ENCODE measurements around the gene HOXD4.

HOXD4 gene

GRCh38 chr2:176172895-176173566 is 21.7 kb downstream of the HOXD4 start:
- no peak for DNase-seq

GRCh38 chr2:176173567-176174381 is 22.4 kb downstream of the HOXD4 start:
- DNase-seq, result no peak

GRCh38 chr2:176174382-176174823 is 23.1 kb downstream of the HOXD4 start:
- DNase-seq, result no peak

- DNase-seq, result no peak
These were observed 23.7 kb downstream of the HOXD4 start for GRCh38 chr2:176174824-176175708.

- DNase-seq, result no peak
These were observed 24.6 kb downstream of the HOXD4 start for GRCh38 chr2:176175709-176176607.

GRCh38 chr2:176177580-176178037 is 26.3 kb downstream of the HOXD4 start:
- no peak for DNase-seq

- DNase-seq, result no peak
These were observed 26.8 kb downstream of the HOXD4 start for GRCh38 chr2:176178038-176178756.

GRCh38 chr2:176178757-176179295 is 27.5 kb downstream of the HOXD4 start:
- DNase-seq, result no peak

- no peak for DNase-seq
These were observed 30.2 kb downstream of the HOXD4 start for GRCh38 chr2:176181551-176181950.

GRCh38 chr2:176182671-176183070 is 31.3 kb downstream of the HOXD4 start:
- no peak for DNase-seq

GRCh38 chr2:176184749-176185148 is 33.4 kb downstream of the HOXD4 start:
- no peak for DNase-seq

GRCh38 chr2:176186024-176186423 is 34.7 kb downstream of the HOXD4 start:
- no peak for DNase-seq

GRCh38 chr2:176187200-176187898 is 36.0 kb downstream of the HOXD4 start:
- DNase-seq, result no peak

- no peak for DNase-seq
These were observed 36.8 kb downstream of the HOXD4 start, which contains the start of gene HOXD1 for GRCh38 chr2:176187899-176188773. Gene HOXD1, plus strand, starts transcription at chr2:176188668. Its CDS starts 134 bp downstream, at chr2:176188802.

GRCh38 chr2:176188774-176189680 is 37.7 kb downstream of the HOXD4 start:
- DNase-seq, result no peak

- DNase-seq, result no peak
These were observed 38.6 kb downstream of the HOXD4 start for GRCh38 chr2:176189681-176190641.

GRCh38 chr2:176192351-176192750 is 41.0 kb downstream of the HOXD4 start:
- DNase-seq, result no peak

All from stimulated activated naive CD4-positive, alpha-beta T cell treated with Interleukin-2 at 50 U/mL for 16 hours (primary cell).